Motor neuron (in vitro differentiated cells): ENCODE data around the gene SLC47A1. TPM values are rescaled to one million over a fixed set of nuclear protein-coding genes. Genes with fewer than 3 reads are reported as not detected.

Experiments used
- ATAC-seq, 8 experiments: fragments of 200-7000 bp; cut with Tn5 transposase; replicated peaks in 6 of 8; 2 replicates each; pipeline ENCODE4 v1.8.0; 2021; ENCODE audit warnings: mild to moderate bottlenecking in 8 of 8, moderate library complexity in 8 of 8
- H3K27ac ChIP-seq, 2 donors: fragments of 250-450 bp; sonication (Bioruptor Pico); 2 replicates each; pipeline ENCODE4 v1.9.0; 2021; ENCODE audit warnings: antibody characterized with exemption in 2 of 2, mild to moderate bottlenecking in 2 of 2, moderate library complexity in 1 of 2
- H3K4me1 ChIP-seq, 2 donors: fragments of 250-450 bp; sonication (Bioruptor Pico); replicated peaks in 1 of 2; 2 replicates each; pipeline ENCODE4 v1.6.1; 2021; ENCODE audit warnings: antibody characterized with exemption in 2 of 2, mild to moderate bottlenecking in 2 of 2, moderate library complexity in 1 of 2
- H3K4me3 ChIP-seq, 5 donors: fragments of 250-450 bp; sonication (Bioruptor Pico); 2 replicates each; pipeline ENCODE4 v1.9.0; 2021; ENCODE audit warnings: antibody characterized with exemption in 5 of 5, mild to moderate bottlenecking in 5 of 5, moderate library complexity in 4 of 5
- WGBS, 10 experiments: fragments of 450-650 bp; shearing (Covaris generic); methylation state at CpG; one replicate each; pipeline ENCODE4 v1.0.0; 2022; 5-methylcytosine and 5-hydroxymethylcytosine counted together
- in situ Hi-C, 9 experiments: fragments of 400-800 bp; cut with MboI; loops; one replicate each; pipeline ENCODE4 v1.15.0; 2021; ENCODE audit warnings: low sequenced_read_pairs in 9 of 9, low pct_unique_long_range_greater_than_20kb in 2 of 9; ENCODE audit not compliant: unreplicated experiment in 9 of 9
- total RNA-seq, 8 experiments: library from RNA; unstranded; fragments of 300-600 nt; gene quantifications; 2 replicates each; pipeline versions ENCODE4 v1.2.3 to v1.2.4, GENCODE V29; 2022

Gene SLC47A1
- total RNA-seq, 8 experiments from 2014 or later: 0.17 to 10.8 (median 0.81) TPM; not detected in 1

GRCh38 chr17:19549746-19550623 is 16.3 kb downstream of the SLC47A1 start:
- ATAC-seq: no peak
- Histone ChIP-seq H3K4me3 (no peak overlapping the region), H3K27ac (no peak overlapping the region), H3K4me1 (no peaks in the 10 kb centered on the region)
- WGBS, 10 experiments: 41 to 100% (median 78%) methylated on average over 1 to 6 of the region's 7 CpGs; no CpG with 5 or more reads in 1 of the 10 experiments
- in situ Hi-C loops: no loop called here

DNA sequence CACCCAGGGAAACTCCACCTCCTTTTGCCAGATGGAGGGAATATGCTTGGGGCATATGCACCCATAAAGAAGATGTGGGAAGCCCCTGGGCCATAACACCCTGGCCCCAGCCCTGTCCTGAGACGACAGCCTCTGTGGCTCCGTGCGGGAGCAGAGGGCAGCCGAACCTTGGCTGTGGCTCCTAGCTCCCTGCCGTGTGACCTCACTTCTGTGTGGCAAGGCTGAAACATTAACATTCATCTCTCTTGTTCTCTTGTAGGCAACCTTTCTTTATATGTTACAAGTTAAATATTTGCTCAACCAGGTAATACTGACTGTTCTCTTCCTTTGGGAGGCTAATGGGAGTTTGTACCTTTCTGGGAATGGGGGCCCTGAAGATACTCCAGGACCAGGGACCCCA is 17.5 kb downstream of the SLC47A1 start:
- H3K4me1 ChIP-seq: no peaks in the 10 kb centered on the region
- in situ Hi-C loops: no loop called here
- ATAC-seq: no peak
- H3K27ac ChIP-seq: no peak overlapping the region
- WGBS, 10 experiments: 0 to 83% (median 65%) methylated on average over 1 to 4 of the region's 5 CpGs; no CpG with 5 or more reads in 6 of the 10 experiments
- H3K4me3 ChIP-seq: no peak overlapping the region

DNA sequence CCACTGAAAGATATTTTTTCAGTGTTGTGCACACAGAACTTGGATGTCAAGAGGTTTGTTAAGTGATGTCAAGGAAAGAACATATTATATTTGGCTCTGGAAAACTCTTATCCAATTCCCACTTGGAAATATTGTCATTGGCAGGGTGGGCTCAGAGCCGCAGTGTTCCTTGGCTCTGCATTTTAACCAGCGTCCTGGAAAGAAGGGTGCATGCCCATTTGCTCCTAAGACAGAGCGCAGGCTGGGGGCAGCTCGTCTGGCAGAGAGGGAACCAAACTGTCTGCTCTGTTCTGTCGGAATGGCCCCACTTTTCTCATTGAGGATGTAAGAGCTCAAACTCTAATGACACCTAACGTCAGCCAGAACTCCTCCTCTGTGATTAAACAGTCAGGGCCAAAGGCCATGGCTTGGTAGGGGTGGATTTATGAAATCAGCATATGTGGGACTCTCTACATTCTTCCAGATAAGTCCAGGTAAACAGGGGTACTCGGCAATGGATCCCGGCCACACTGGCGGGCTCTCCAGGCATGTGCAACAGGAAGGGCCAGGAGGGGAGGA is 18.0 kb downstream of the SLC47A1 start:
- no peak for ATAC-seq
- H3K27ac ChIP-seq: no peak overlapping the region

GRCh38 chr17:19553036-19553435 is 19.4 kb downstream of the SLC47A1 start:
- in situ Hi-C loops: no loop called here
- no peaks in the 10 kb centered on the region for H3K4me1 ChIP-seq
- no peak overlapping the region for H3K27ac ChIP-seq
- ATAC-seq: no peak
- 33 to 92% (median 75%) methylated on average over 1 to 3 of the region's 8 CpGs; no CpG with 5 or more reads in 5 of the 10 experiments for WGBS, 10 experiments
- H3K4me3 ChIP-seq: no peak overlapping the region

More for the DNA sequence above, 18.0 kb downstream of the SLC47A1 start:
- no peaks in the 10 kb centered on the region for H3K4me1 ChIP-seq
- no peak overlapping the region for H3K4me3 ChIP-seq
- in situ Hi-C loops: no loop called here
- WGBS, 10 experiments: 20 to 95% (median 82%) methylated on average over 1 to 8 of the region's 9 CpGs; no CpG with 5 or more reads in 2 of the 10 experiments

DNA sequence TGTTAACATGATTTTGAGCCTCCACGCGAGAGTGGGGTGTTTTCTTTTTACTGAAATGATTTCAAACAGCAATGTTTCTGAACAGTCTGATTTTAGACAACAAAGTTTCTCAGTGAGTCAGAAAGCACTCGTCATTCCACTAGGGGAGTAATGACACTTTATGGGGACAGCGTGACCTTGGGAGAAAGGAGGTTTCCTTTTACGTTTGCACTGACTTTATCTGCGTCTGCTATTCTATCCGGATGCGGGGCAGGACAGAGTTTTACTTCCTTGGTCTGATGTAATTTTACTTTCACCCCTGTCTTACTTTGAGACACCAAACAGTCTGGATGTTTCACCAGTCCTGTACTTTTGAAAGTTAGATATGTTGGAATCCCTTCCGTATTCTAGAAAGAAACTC is 20.7 kb downstream of the SLC47A1 start:
- H3K4me3 ChIP-seq: no peak overlapping the region
- in situ Hi-C loops: no loop called here
- no peaks in the 10 kb centered on the region for H3K4me1 ChIP-seq
- no peak for ATAC-seq
- 67 to 95% (median 90%) methylated on average over 2 to 9 of the region's 9 CpGs for WGBS, 10 experiments
- H3K27ac ChIP-seq: no peak overlapping the region

GRCh38 chr17:19555746-19556145 is 22.1 kb downstream of the SLC47A1 start:
- Histone ChIP-seq H3K4me1 (no peaks in the 10 kb centered on the region), H3K27ac (no peak overlapping the region), H3K4me3 (no peak overlapping the region)
- in situ Hi-C loops: no loop called here
- 60 to 100% (median 92%) methylated on average over 1 to 7 of the region's 11 CpGs; no CpG with 5 or more reads in 5 of the 10 experiments for WGBS, 10 experiments
- ATAC-seq: no peak

DNA sequence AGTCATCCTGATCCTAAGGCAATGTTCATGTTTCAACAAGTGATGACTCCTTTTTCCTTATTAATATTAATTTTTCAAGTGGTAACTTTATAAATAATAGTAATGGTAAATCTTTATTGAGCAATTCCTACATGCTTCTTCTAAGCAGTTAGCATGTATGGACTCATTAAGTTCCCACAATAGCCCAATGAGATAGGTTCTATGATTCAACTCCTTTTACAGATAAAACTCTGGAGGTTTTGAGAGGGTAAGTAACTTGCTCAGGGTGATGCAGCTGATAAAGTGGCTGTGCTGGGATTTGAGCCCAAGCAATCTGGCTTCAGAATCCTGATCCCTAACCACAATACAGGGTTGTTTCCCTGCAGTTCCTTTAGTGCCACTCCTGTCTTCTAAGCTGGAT is 25.3 kb downstream of the SLC47A1 start:
- H3K4me1 ChIP-seq: no peaks in the 10 kb centered on the region
- no peak overlapping the region for H3K4me3 ChIP-seq
- no peak for ATAC-seq
- in situ Hi-C loops: no loop called here
- no peak overlapping the region for H3K27ac ChIP-seq

DNA sequence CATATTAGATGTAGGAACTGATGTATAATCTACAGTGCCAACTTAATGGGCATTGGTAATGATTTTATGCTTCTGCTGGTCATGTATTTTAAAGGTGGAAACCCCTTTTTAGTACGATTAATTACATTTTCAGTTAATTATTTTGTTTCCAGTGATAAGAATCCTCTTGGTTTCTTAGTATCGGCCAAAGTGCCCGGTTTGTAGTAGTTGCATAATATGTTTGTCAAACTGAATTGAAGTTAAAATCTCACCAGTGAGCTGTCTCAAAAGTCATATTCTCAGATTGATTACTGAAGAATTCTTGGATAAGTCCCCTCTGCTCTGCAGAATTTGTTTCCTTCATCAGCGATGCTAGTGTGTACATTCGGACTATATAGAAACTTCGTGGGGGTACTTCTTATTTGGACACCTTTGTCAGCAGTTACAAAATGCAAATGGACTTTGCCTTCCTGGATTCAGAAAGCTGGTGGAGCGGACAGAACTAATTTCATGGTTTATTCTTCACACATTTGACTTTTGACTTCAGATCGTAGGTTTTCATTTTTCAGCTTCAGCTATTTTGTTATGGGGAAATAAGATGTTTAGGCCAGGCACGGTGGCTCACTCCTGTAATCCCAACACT is 28.2 kb downstream of the SLC47A1 start:
- in situ Hi-C loops: no loop called here
- no peak overlapping the region for H3K27ac ChIP-seq
- no peaks in the 10 kb centered on the region for H3K4me1 ChIP-seq
- ATAC-seq: no peak
- H3K4me3 ChIP-seq: no peak overlapping the region
- WGBS, 10 experiments: 6 to 93% (median 71%) methylated on average over 1 to 9 of the region's 9 CpGs

- no peak for ATAC-seq
- no peak overlapping the region for H3K27ac ChIP-seq
- no peak overlapping the region for H3K4me3 ChIP-seq
- in situ Hi-C loops: no loop called here
- no peaks in the 10 kb centered on the region for H3K4me1 ChIP-seq
- 9 to 100% (median 89%) methylated on average over 1 to 7 of the region's 15 CpGs for WGBS, 10 experiments
These were observed 32.3 kb downstream of the SLC47A1 start for GRCh38 chr17:19565817-19566575.

DNA sequence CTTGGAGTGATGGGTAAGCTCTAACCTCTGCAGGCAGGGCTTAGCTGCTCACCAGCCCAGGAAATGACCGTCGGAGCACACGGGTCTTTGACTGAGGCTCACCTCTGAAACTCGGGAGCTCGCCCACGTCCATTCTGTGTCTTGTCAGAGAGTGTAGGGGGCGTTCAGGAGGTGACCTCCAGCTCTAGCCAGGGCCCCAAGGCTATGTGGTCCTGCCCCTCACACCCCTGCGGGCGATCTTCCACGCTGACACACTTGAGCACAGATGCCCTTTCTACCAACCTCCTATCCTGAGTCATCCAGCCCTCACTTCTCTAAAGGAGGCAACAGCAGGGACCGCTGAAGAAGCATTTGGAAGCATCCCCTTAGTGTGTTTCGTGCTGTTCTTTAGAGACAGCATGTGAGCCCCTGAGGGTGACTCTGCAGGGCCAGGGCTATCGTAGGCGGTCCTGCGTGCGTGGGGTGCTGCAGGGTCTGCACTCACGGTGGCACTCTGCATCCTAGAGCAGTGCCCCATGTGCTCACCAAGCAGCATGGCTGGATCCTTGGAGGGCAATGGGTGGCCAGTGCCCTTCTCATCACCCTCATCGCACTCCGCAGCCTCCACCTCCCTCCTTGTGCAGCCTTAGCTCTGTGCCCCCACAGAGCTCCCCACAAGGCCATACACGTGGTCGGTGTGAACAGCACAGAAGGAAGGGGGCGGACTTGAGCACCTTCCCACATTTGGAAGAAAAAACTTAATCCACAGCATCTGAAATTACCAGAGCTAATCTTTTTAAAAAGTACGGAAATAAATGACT is 33.8 kb downstream of the SLC47A1 start:
- ATAC-seq: no peak
- whole genome bisulfite sequencing, 10 experiments: 29 to 100% (median 78%) methylated on average over 1 to 6 of the region's 23 CpGs; no CpG with 5 or more reads in 2 of the 10 experiments
- no peak overlapping the region for H3K27ac ChIP-seq
- no peaks in the 10 kb centered on the region for H3K4me1 ChIP-seq
- in situ Hi-C loops: no loop called here
- no peak overlapping the region for H3K4me3 ChIP-seq

- WGBS, 10 experiments: 40 to 100% (median 100%) methylated on average over 1 of the region's 1 CpG; no CpG with 5 or more reads in 3 of the 10 experiments
- in situ Hi-C loops: no loop called here
- ATAC-seq: no peak
- Histone ChIP-seq H3K4me3 (no peak overlapping the region), H3K27ac (no peak overlapping the region), H3K4me1 (no peaks in the 10 kb centered on the region)
These were observed 34.3 kb downstream of the SLC47A1 start for GRCh38 chr17:19568016-19568350.

DNA sequence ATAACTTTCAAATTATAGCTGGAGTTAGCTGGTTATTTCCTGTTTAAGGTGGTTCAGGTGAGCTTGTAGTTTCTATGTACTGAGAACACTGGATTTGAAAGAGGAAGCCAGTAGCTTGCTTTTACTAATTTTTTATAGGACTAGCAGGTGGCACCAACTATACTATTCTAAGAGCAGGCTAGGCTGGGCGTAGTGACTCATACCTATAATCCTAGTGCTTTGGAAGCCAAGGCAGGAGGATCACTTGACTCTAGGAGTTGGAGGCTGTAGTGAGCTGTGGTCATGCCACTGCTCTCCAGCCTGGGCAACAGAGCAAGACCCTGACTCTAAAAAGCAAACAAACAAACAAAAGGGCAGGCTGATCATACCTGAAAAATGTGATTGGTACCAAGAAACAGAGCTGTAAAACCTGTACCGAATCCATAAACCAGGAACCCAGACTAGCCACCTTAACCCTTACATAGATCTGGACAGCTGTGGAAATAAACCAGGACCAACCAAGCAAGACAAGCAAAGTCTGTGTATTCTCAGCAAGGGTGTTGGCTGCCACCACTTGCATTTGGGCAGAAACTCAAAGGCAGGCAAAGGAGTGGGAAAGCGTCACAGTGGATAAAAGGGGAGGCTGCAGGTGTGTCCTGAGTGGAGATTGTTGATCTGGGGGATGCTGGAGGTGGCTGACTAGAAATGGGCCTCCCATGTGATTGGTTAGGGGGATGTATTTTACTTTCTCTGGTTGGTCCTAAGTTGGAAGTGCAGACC is 36.3 kb downstream of the SLC47A1 start:
- no peak overlapping the region for H3K27ac ChIP-seq
- no peak for ATAC-seq
- 13 to 100% (median 81%) methylated on average over 1 to 3 of the region's 3 CpGs; no CpG with 5 or more reads in 1 of the 10 experiments for WGBS, 10 experiments
- H3K4me3 ChIP-seq: no peak overlapping the region
- in situ Hi-C loops: no loop called here
- H3K4me1 ChIP-seq: no peaks in the 10 kb centered on the region
